Heart left ventricle (tissue), 13 donors: ENCODE measurements around the gene MAMDC2.

Source experiments
- CTCF ChIP-seq, 12 donors: fragments of 200-600 bp; sonication (generic) in 4 of 12; IDR thresholded peaks; one replicate each; pipeline versions ENCODE4 v1.5.0 to v1.8.0; 2018 to 2022; ENCODE audit warnings: antibody characterized with exemption in 12 of 12, mild to moderate bottlenecking in 5 of 12
- POLR2A ChIP-seq, 2 donors: fragments of 450-650 bp; IDR thresholded peaks; one replicate each; pipeline ENCODE4 v1.6.1; 2017; ENCODE audit warnings: antibody characterized with exemption in 2 of 2, mild to moderate bottlenecking in 2 of 2, moderate library complexity in 2 of 2
- donor health status: ischemic (EF 13 %, LVEDD 7.1; RV severe dilation, severe dysfunction).
- donor health status: DM: no; HTN: yes; CAD: no.
- donor health status: DM: no; HTN: no; CAD: no.
- donor health status: ischemic (EF 25% LVEDD 6.9; RV normal size, moderate dysfunction).
- donor health status: ischemic (EF 25% LVEDD 5.7; RV mildly dilated, moderate dysfunction).
- donor health status: ischemic (EF 35%, LVEDD 5.7; RV mildly dilated, moderate dysfunction).
- donor health status: nonischemic (EF 11% LVEDD 7.7; RV severe dilation, severe dysfunction).
- donor health status: DM: yes; HTN: yes; CAD: no.
- donor health status: PGD.
- donor health status: ischemic (EF 29% LVEDD 5.4; RV normal size, mild dysfunction).
- donor health status: nonischemic (EF 23%, LVEDD 6.1; RV moderate dilation, normal function).

DNA sequence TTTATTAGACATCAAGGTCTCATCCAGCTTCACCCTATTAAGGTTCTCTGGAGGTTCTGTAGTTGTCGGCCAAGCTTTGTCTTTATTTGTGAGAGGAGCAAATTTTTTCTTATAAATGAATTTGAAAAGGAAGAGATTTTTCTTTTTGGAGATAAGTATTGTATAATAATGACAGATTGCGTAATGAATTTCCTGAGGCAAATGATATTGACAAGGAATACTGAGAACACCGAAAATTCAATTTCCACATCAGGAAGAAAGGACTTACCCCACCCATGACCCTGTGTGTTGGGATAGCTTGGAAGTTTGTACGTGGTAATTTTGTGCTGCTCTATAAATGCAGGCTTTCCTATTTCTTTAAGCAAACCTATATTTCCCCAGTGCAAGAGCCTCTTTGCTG lies 53.5 kb downstream of the MAMDC2 start:
- TF ChIP-seq CTCF (IDR thresholded peaks at IDR 0.05) (no peak), POLR2A (IDR thresholded peaks at IDR 0.05) (no peak)
